HG03175 (cell line): Measurements from ENCODE around the gene SH3TC1.

Experiments
- ATAC-seq: cut with Tn5 transposase; IDR thresholded peaks from one replicate; pipeline ENCODE4 v1.9.1; 2021; ENCODE audit warnings: mild to moderate bottlenecking, moderate library complexity; ENCODE audit not compliant: unreplicated experiment

Gene SH3TC1

GRCh38 chr4:8284391-8284790, 85.3 kb downstream of the SH3TC1 start:
- ATAC-seq, result no peak

- no peak for ATAC-seq
Observed at GRCh38 chr4:8285143-8285975, 86.3 kb downstream of the SH3TC1 start.

GRCh38 chr4:8285976-8286718, 87.1 kb downstream of the SH3TC1 start:
- no peak for ATAC-seq

- ATAC-seq, result no peak
Observed at GRCh38 chr4:8286719-8287342, 87.7 kb downstream of the SH3TC1 start.

GRCh38 chr4:8287343-8288280, 88.5 kb downstream of the SH3TC1 start:
- no peak for ATAC-seq

- no peak for ATAC-seq
Observed at GRCh38 chr4:8289151-8289750, 90.2 kb downstream of the SH3TC1 start.

GRCh38 chr4:8289956-8290700, 91.0 kb downstream of the SH3TC1 start:
- ATAC-seq, result no peak

GRCh38 chr4:8290701-8290970, 91.5 kb downstream of the SH3TC1 start:
- ATAC-seq, result no peak
